SU-DHL-6 (cell line): ENCODE measurements around the gene CDH3.

Source experiments
- H2AFZ ChIP-seq: fragments of 200-600 bp; sonication (generic); 2 replicates; pipeline ENCODE4 v1.6.1; 2014; ENCODE audit warnings: low read depth, mild to moderate bottlenecking, moderate library complexity, mixed read lengths, antibody characterized with exemption, low read length; ENCODE audit not compliant: severe bottlenecking
- H3F3A ChIP-seq: fragments of 200-600 bp; shearing (Covaris generic); 2 replicates; pipeline ENCODE4 v1.6.0; 2016; ENCODE audit warnings: antibody characterized with exemption, mild to moderate bottlenecking; ENCODE audit not compliant: insufficient read depth
- H3K27ac ChIP-seq: fragments of 200-600 bp; sonication (generic); 2 replicates; pipeline ENCODE4 v1.5.1; 2016; ENCODE audit warnings: low read depth, mild to moderate bottlenecking, low read length, moderate library complexity, mixed read lengths
- H3K27me3 ChIP-seq: fragments of 200-600 bp; sonication (generic), shearing (Covaris generic); 2 replicates; pipeline ENCODE4 v1.6.0; 2014; ENCODE audit warnings: mild to moderate bottlenecking, low read length
- H3K36me3 ChIP-seq: fragments of 200-600 bp; sonication (generic); 2 replicates; pipeline ENCODE4 v1.6.1; 2014; ENCODE audit warnings: mild to moderate bottlenecking, low read length, mixed read lengths
- H3K4me2 ChIP-seq: fragments of 300-600, 200-600 bp; shearing (Covaris generic), sonication (generic); 2 replicates; pipeline ENCODE4 v1.6.0; 2014; ENCODE audit warnings: low read length, low read depth, mild to moderate bottlenecking; ENCODE audit not compliant: poor library complexity, severe bottlenecking
- H3K4me3 ChIP-seq: fragments of 200-600 bp; sonication (generic); 2 replicates; pipeline ENCODE4 v1.5.1; 2014; ENCODE audit warnings: antibody characterized with exemption, low read length, mild to moderate bottlenecking, mixed read lengths; ENCODE audit not compliant: insufficient read depth, poor library complexity, severe bottlenecking
- H3K79me2 ChIP-seq: fragments of 200-600 bp; sonication (generic); 2 replicates; pipeline ENCODE4 v1.6.1; 2014; ENCODE audit warnings: mild to moderate bottlenecking, low read length, moderate library complexity; ENCODE audit not compliant: insufficient read depth
- H3K9ac ChIP-seq: fragments of 200-600 bp; sonication (generic); 2 replicates; pipeline ENCODE4 v1.7.0; 2014; ENCODE audit warnings: mild to moderate bottlenecking, low read length
- H3K9me2 ChIP-seq: fragments of 200-600 bp; sonication (generic); replicated peaks from 2 replicates; pipeline ENCODE4 v1.6.1; 2014; ENCODE audit warnings: low read length; ENCODE audit not compliant: insufficient read depth
- H3K9me3 ChIP-seq: fragments of 200-600 bp; sonication (generic); 2 replicates; pipeline ENCODE4 v1.6.1; 2014; ENCODE audit warnings: low read length, mixed read lengths; ENCODE audit not compliant: insufficient read depth
- H4K20me1 ChIP-seq: fragments of 200-600 bp; sonication (generic); 2 replicates; pipeline ENCODE4 v1.6.1; 2014; ENCODE audit warnings: low read depth, mild to moderate bottlenecking, antibody characterized with exemption, low read length, moderate library complexity, mixed read lengths
- CTCF ChIP-seq: fragments of 200-600 bp; sonication (generic); IDR thresholded peaks from one replicate; pipeline ENCODE4 v1.5.1; 2017; ENCODE audit warnings: antibody characterized with exemption, mild to moderate bottlenecking, low read length, moderate library complexity; ENCODE audit not compliant: insufficient read depth, poor library complexity, severe bottlenecking
- EZH2phosphoT487 ChIP-seq: fragments of 200-600 bp; sonication (generic), shearing (Covaris generic); conservative IDR thresholded peaks from 2 replicates; pipeline ENCODE4 v1.6.1; 2018; ENCODE audit warnings: mild to moderate bottlenecking, antibody characterized with exemption, low read length, moderate library complexity, mixed read lengths

CDH3 gene

GRCh38 chr16:68707340-68708152 is 62.4 kb downstream of the CDH3 start:
- Histone ChIP-seq H3F3A (no peaks in the 10 kb centered on the region), H3K4me3 (no peak overlapping the region), H3K9me3 (no peaks in the 10 kb centered on the region), H3K4me2 (no peak overlapping the region), H4K20me1 (no peaks in the 10 kb centered on the region), H3K9me2 (no peaks in the 10 kb centered on the region), H3K9ac (no peak overlapping the region), H2AFZ (no peak overlapping the region), H3K27ac (no peak overlapping the region), H3K79me2 (no peaks in the 10 kb centered on the region), H3K27me3 (no peaks in the 10 kb centered on the region), H3K36me3 (no peaks in the 10 kb centered on the region)
- TF ChIP-seq EZH2phosphoT487 (no peak), CTCF (no peak)

- no peak overlapping the region for H3K4me2 ChIP-seq
- TF ChIP-seq EZH2phosphoT487 = no peak
- no peak for TF ChIP-seq CTCF
- H3K4me3 ChIP-seq = no peak overlapping the region
- H2AFZ ChIP-seq = no peak overlapping the region
- no peaks in the 10 kb centered on the region for H3K79me2 ChIP-seq
- no peaks in the 10 kb centered on the region for H3K9me3 ChIP-seq
- H3F3A ChIP-seq = no peaks in the 10 kb centered on the region
- no peaks in the 10 kb centered on the region for H3K36me3 ChIP-seq
- H3K9ac ChIP-seq = no peak overlapping the region
- no peaks in the 10 kb centered on the region for H4K20me1 ChIP-seq
- no peaks in the 10 kb centered on the region for H3K9me2 ChIP-seq
- no peak overlapping the region for H3K27ac ChIP-seq
- no peaks in the 10 kb centered on the region for H3K27me3 ChIP-seq
These were observed 65.1 kb downstream of the CDH3 start for GRCh38 chr16:68710211-68710610.

GRCh38 chr16:68711421-68712139 is 66.5 kb downstream of the CDH3 start:
- TF ChIP-seq CTCF (no peak), EZH2phosphoT487 (no peak)
- Histone ChIP-seq H3F3A (no peaks in the 10 kb centered on the region), H3K9ac (no peak overlapping the region), H3K9me2 (no peaks in the 10 kb centered on the region), H2AFZ (no peak overlapping the region), H4K20me1 (no peaks in the 10 kb centered on the region), H3K79me2 (no peaks in the 10 kb centered on the region), H3K4me3 (no peak overlapping the region), H3K36me3 (no peaks in the 10 kb centered on the region), H3K4me2 (no peak overlapping the region), H3K27ac (no peak overlapping the region), H3K9me3 (no peaks in the 10 kb centered on the region), H3K27me3 (no peaks in the 10 kb centered on the region)
